HG03439 (cell line): Measurements from ENCODE around the gene CARD16.

Experiments used
- ATAC-seq: cut with Tn5 transposase; IDR thresholded peaks from one replicate; pipeline ENCODE4 v1.9.1; 2021; ENCODE audit warnings: mild to moderate bottlenecking, moderate library complexity; ENCODE audit not compliant: unreplicated experiment

CARD16 gene

GRCh38 chr11:105051559-105051958 lies 6.4 kb upstream of the CARD16 start:
- no peak for ATAC-seq

GRCh38 chr11:105049481-105049880 lies 4.3 kb upstream of the CARD16 start:
- no peak for ATAC-seq

GRCh38 chr11:105046898-105047579 lies 1.9 kb upstream of the CARD16 start:
- no peak for ATAC-seq

GRCh38 chr11:105045676-105046296 lies 651 bp upstream of the CARD16 start:
- no peak for ATAC-seq

- no peak for ATAC-seq
Observed at GRCh38 chr11:105042178-105042577, 3.0 kb downstream of the CARD16 start.

- ATAC-seq: no peak
Observed at GRCh38 chr11:105040703-105041102, 4.4 kb downstream of the CARD16 start.

- peak; percentile 82 for ATAC-seq
Observed at GRCh38 chr11:105034813-105035620, 10.1 kb downstream of the CARD16 start, which contains the start of gene CASP1. TSS of gene CASP1 (minus strand) at chr11:105035144. CDS start at chr11:105035113, 31 bp downstream.

- ATAC-seq: peak; percentile 16
Observed at GRCh38 chr11:105034388-105034787, 10.7 kb downstream of the CARD16 start.

GRCh38 chr11:105033781-105034180 lies 11.4 kb downstream of the CARD16 start:
- no peak for ATAC-seq

GRCh38 chr11:105033343-105033742 lies 11.8 kb downstream of the CARD16 start:
- ATAC-seq: no peak

- ATAC-seq: no peak
Observed at GRCh38 chr11:105032495-105032894, 12.6 kb downstream of the CARD16 start.

GRCh38 chr11:105027678-105028077 lies 17.5 kb downstream of the CARD16 start:
- ATAC-seq: no peak

GRCh38 chr11:105024394-105024793 lies 20.7 kb downstream of the CARD16 start:
- ATAC-seq: no peak

- no peak for ATAC-seq
Observed at GRCh38 chr11:105023003-105023402, 22.1 kb downstream of the CARD16 start, which contains the start of gene CASP5. TSS of gene CASP5 (minus strand) at chr11:105023168. CDS start at chr11:105023136, 32 bp downstream.

GRCh38 chr11:105022527-105022926 lies 22.6 kb downstream of the CARD16 start:
- ATAC-seq: no peak

GRCh38 chr11:105007463-105007862 lies 37.7 kb downstream of the CARD16 start:
- no peak for ATAC-seq

- ATAC-seq: no peak
Observed at GRCh38 chr11:105005451-105005845, 39.7 kb downstream of the CARD16 start.

GRCh38 chr11:105004021-105004420 lies 41.1 kb downstream of the CARD16 start:
- no peak for ATAC-seq

- ATAC-seq: no peak
Observed at GRCh38 chr11:105003151-105003550, 42.0 kb downstream of the CARD16 start.

GRCh38 chr11:105000797-105001196 lies 44.3 kb downstream of the CARD16 start:
- peak; percentile 85 for ATAC-seq

- ATAC-seq: no peak
Observed at GRCh38 chr11:105000167-105000566, 45.0 kb downstream of the CARD16 start.

GRCh38 chr11:104999721-105000120 lies 45.4 kb downstream of the CARD16 start:
- no peak for ATAC-seq
